Measurements from ENCODE around the gene CRYGD.
A peak's percentile ranks its signal among the peaks of the same experiment; 100 is the strongest.
"Not testable (repeated sequence)": the region's sequence is repeated elsewhere in the genome, so short reads cannot be mapped to it uniquely, and the experiment has no call there.

CRYGD gene
- total RNA-seq, result 0 reads per million in 2 donors

GRCh38 chr2:208124013-208124715 is at the start of gene CRYGD:
TSS of gene CRYGD (minus strand) at chr2:208124524. CDS start at chr2:208124473, 51 bp downstream.
- DNase-seq, result not testable (repeated sequence)

- no peak for DNase-seq
Observed at GRCh38 chr2:208172125-208172524, 47.8 kb upstream of the CRYGD start.

GRCh38 chr2:208164951-208165755 is 40.8 kb upstream of the CRYGD start:
- no peak for DNase-seq

GRCh38 chr2:208163489-208163888 is 39.2 kb upstream of the CRYGD start, which contains the start of gene CRYGA:
TSS of gene CRYGA (minus strand) at chr2:208163589. CDS start at chr2:208163556, 33 bp downstream.
- DNase-seq, result no peak

GRCh38 chr2:208156439-208156838 is 32.1 kb upstream of the CRYGD start:
- DNase-seq, result no peak

GRCh38 chr2:208153156-208153555 is 28.8 kb upstream of the CRYGD start:
- DNase-seq, result peak in 1 of 5 experiments; percentile 13

GRCh38 chr2:208150956-208151355 is 26.6 kb upstream of the CRYGD start:
- no peak for DNase-seq

- no peak for DNase-seq
Observed at GRCh38 chr2:208150094-208150493, 25.8 kb upstream of the CRYGD start.

- no peak for DNase-seq
Observed at GRCh38 chr2:208148803-208149202, 24.5 kb upstream of the CRYGD start.

- no peak for DNase-seq
Observed at GRCh38 chr2:208147759-208148158, 23.4 kb upstream of the CRYGD start.

- no peak for DNase-seq
Observed at GRCh38 chr2:208147008-208147407, 22.7 kb upstream of the CRYGD start.

- DNase-seq, result no peak
Observed at GRCh38 chr2:208146006-208146405, 21.7 kb upstream of the CRYGD start, which contains the start of gene CRYGB. TSS of gene CRYGB (minus strand) at chr2:208146158. CDS start at chr2:208146120, 38 bp downstream.

- no peak for DNase-seq
Observed at GRCh38 chr2:208142925-208143799, 18.8 kb upstream of the CRYGD start.

- DNase-seq, result no peak
Observed at GRCh38 chr2:208142240-208142924, 18.1 kb upstream of the CRYGD start.

- DNase-seq, result no peak
Observed at GRCh38 chr2:208139447-208139846, 15.1 kb upstream of the CRYGD start.

GRCh38 chr2:208138334-208138733 is 14.0 kb upstream of the CRYGD start:
- not testable (repeated sequence) for DNase-seq

- no peak for DNase-seq
Observed at GRCh38 chr2:208136716-208137094, 12.4 kb upstream of the CRYGD start.

GRCh38 chr2:208135794-208136715 is 11.7 kb upstream of the CRYGD start:
- DNase-seq, result no peak

GRCh38 chr2:208134928-208135586 is 10.7 kb upstream of the CRYGD start:
- DNase-seq, result peak in 1 of 5 experiments; percentile 72

GRCh38 chr2:208130712-208131110 is 6.4 kb upstream of the CRYGD start:
- DNase-seq, result no peak
